Sigmoid colon (tissue), 4 donors: ENCODE results near the gene RFXAP.

ENCODE experiments used
- CTCF ChIP-seq, 4 experiments: fragments of 450-650 bp in 3 of 4; fragments of 200-600 bp in 1 of 4; IDR thresholded peaks; one replicate each; pipeline ENCODE4 v1.5.1; 2016 to 2019; ENCODE audit warnings: antibody characterized with exemption in 4 of 4, mild to moderate bottlenecking in 3 of 4, moderate library complexity in 2 of 4
- EP300 ChIP-seq, 4 donors: sonication (generic); formaldehyde crosslinking; IDR thresholded peaks; one replicate each; pipeline ENCODE4 v1.6.1; 2017; ENCODE audit warnings: antibody characterized with exemption in 4 of 4
- POLR2A ChIP-seq, 2 donors: fragments of 450-650 bp; IDR thresholded peaks; one replicate each; pipeline ENCODE4 v1.6.1; 2016; ENCODE audit warnings: antibody characterized with exemption in 2 of 2, mild to moderate bottlenecking in 2 of 2, moderate library complexity in 2 of 2
- POLR2AphosphoS5 ChIP-seq, 4 donors: sonication (generic); formaldehyde crosslinking; IDR thresholded peaks; one replicate each; pipeline ENCODE4 v1.6.1; 2017; ENCODE audit warnings: antibody characterized with exemption in 4 of 4

DNA sequence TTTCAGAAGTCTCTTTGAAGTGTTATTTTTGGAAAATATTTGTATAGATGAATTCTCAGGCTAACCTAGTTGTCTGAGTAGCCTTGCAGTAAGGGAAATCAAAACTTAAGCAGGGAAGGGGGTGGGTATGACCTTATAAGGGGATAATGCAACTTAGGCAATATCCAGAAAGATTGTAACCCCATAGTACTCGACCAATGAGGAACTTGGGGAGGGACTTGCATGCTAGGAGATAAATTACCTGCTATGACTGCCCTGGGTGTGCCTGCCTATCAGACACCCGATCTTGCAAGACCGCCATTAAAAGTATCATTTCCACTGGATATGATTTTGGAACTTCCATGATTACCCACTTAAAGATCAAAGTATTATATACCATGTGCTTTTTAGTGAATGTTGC is 23.0 kb upstream of the RFXAP start:
- TF ChIP-seq CTCF (IDR thresholded peaks at IDR 0.05) (no peak), EP300 (IDR thresholded peaks at IDR 0.05) (no peak), POLR2A (IDR thresholded peaks at IDR 0.05) (no peak), POLR2AphosphoS5 (IDR thresholded peaks at IDR 0.05) (no peak)
